ELF-1 (cell line): ENCODE results near the gene SCYGR3.

Source experiments
- DNase-seq: peaks from one replicate; pipeline ENCODE4 v3.0.0-alpha.2; 2016; ENCODE audit warnings: low read depth, low spot score

Gene SCYGR3, protein sequence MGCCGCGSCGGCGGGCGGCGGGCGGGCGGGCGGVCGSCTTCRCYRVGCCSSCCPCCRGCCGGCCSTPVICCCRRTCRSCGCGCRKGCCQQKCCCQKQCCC

DNA sequence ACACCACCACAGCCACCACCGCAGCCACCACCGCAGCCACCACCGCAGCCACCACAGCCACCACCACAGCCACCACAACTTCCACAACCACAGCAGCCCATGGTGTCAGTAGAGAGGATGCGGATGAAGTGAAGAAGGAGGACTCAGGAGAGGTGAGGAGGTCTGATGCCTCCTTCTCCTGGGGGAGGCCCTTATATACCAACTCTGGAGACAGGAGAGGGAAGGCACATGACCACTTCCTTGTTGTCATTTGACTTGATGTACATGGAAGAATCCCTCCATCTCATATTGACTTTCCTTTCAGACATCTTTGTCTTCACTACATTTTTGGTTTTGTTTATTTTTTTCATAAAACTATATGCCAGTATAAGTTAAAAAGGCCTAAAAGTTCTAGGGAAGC, at the start of gene SCYGR3:
Gene SCYGR3, minus strand, starts transcription at position 101 of the 400 bp plus-strand sequence. Its CDS starts 0 bp downstream, at position 101.
- DNase-seq, result no peak

DNA sequence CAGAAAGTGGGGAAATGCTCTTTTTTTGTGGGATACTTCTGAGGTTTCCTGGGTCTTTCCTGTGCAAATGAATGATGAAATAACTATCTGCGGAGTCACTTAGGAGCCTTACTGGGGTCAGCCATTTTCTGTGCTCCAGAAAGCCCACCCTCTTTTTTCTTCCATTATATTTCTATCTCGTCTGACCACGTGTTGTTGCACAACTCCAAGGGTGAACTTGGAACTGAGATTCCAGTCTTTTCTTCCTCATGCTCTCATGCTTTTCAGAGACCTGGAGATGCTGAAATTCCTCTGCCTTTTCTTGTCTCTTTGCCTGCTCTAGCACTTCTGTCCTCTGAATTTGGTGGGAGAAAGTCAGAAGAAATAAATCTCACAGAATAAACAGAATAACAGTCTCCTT, 47.2 kb upstream of the SCYGR3 start:
- DNase-seq, result no peak

DNA sequence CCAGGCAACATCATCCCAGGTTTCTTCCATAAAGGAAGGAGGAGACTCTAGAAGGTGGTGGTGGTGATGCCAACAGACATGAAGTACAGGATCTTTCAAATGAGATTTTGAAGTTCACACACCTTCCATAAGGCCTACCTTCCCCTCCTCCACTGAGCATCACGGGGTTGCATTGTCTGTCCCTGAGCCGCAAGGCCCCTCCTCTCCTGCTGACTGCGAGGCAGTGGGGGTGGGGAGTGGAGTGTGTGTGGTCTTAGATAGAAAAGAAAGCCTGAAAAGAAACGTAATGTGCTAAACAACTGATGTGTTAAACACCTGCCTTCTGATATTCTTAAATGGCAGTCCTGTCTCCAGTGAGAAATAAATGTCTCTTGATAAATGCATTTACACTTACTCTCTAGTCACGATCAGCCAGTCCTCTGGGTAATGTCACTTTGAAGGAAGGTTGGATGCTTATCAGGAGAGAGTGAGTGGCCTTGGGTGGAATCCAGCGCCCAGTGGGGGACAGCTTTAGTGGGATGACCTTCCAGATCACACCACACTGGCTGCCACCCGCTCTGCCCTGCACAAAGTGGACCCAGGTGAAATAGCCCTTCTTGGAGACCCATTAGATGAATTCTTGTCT, 46.5 kb upstream of the SCYGR3 start:
- peak; percentile 39 for DNase-seq

DNA sequence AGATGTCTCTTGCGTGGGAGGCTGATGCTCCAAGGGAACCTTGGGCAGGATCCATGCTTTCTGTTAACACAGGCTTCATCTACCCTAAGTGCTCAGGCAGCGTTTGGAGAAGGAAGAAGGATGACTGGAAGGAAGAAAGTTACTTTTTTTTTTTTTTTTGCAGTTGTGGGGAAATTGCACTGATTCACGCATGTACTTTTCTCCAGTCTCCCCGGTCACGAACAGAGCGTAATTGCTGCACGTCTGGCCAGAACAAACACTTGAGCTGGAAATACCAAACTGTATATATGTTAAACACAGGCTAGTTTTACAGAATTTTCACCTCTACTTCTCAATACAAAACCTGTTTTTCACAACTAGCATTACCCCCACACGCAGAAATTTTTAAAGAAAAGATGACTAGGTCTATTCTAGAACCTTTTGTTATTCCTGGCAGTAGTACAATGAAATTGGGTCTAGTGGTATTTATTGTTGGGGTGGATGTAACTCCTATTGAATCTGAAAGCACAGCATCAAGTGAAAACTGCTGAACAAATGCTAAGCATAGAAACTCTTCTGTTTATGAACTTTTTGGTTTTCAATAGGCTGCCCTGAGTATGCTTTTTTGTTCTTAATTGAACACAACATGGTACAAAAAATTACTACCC, 42.7 kb upstream of the SCYGR3 start:
- no peak for DNase-seq

DNA sequence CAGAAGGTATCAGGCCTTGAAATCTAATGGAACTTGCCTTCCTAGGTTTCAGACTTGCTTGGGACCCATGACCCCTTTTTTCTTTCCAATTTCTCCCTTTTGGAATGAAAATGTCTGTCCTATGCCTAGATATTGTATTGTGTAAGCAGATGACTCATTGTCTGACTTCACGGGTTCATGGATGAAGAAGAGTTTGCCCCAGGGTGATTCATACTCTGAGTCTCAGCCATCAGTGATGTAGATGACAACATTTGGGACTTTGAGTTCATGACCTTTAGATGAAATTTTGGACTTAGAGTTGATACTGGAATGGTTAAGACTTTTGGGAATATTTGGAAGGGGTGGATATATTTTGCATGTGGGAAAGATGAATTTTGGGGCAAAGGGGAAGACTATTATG, 40.8 kb upstream of the SCYGR3 start:
- DNase-seq, result no peak

DNA sequence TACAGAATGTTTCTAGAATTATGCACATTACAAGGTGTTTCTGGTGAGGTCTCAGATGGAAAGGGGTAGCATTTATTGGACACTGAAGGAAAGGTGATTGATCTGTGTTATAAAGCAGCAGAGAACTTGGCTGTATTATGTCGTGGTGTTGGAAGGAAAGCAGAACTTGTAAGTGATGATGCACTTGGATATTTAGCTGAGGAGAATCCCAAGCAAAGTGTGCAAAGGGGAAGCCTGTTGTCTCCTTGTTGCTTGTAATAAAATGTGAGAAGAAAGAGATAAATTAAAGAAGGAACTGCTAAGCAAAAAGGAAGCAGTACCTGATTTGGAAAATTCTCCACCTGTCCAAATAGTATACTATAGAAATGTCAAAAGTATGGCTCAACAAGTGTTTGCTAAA, 39.8 kb upstream of the SCYGR3 start:
- DNase-seq, result no peak

DNA sequence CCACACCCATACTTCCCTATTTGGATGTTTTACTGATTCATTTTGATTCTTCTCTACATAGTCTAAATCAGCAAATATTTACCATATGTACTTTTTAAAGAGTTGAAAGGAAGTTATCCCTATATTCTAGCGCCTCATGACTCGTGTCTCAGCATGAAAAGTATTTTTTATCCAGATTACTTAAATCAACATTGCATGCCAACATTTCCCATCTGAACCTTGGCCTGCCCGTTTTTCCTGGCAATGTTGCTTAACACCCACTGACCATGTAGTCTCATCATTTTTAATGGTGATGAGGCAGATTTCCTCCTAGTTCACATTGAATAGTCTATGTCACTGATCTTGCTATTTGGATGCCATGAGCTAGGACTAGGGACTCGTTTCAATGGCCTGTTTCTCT, 38.8 kb upstream of the SCYGR3 start:
- DNase-seq, result no peak

DNA sequence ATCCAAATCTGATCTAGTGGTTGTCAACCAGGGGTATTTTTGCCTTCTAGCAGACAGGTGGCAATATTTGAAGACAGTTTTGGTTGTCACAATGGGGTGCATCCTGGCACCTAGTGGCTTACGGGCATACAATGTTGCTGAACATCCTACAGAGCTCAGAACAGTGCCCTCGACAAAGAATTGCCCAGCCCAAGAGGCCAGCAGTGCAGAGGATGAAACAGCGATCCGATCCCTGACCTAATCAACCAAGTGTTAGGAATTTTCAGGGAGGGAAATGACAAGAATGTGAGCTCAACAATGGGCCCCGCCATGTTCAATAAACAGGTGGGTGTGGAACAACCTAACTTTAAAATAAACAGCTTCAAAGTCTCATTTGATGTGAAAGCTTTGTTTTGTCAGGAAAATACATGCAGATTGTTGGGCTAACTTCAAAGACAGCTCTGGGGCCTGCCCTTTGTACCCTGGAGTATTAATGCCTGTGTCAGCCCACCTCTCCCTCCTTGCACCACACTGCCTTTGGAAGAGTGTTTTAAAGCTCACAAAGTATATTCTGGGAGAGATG, 29.4 kb upstream of the SCYGR3 start:
- peak; percentile 54 for DNase-seq

DNA sequence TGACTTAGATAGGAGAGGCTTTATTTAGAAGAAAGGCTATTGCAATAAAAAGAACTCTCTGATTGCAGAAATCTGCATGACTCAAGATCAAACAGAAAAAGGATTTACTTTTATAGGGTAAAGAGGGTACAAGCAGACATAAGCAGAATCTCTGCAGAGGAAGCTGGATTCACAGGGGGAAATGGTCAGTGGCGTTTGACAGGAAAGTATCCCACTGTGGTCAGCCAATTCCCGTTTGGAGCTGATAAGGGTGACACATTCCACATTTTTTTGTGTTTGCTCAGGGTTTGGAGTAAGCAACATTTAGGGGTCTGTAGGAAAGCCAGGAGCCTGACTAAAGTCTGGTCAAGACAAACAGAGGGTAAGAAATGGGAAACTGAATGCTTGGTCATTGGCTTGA, 28.0 kb upstream of the SCYGR3 start:
- DNase-seq, result peak; percentile 47

DNA sequence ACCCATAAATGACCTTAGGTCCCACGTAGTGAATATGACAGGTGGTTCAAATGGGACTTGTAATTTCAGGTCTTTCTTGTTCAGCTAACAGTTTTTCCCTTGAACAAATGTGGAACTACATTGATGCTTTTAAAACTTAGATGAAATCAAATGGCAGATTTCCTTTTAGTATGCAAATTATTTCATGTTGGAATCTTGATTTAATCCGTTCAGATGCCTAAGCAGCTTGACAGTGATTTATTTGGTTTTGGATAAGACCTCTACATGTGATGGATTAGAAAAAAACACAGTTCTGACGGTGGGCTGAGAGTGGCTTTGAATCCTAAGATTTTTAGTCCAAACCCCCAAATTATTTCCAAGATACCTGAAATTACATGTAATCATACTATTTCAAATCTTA, 19.6 kb upstream of the SCYGR3 start:
- no peak for DNase-seq

DNA sequence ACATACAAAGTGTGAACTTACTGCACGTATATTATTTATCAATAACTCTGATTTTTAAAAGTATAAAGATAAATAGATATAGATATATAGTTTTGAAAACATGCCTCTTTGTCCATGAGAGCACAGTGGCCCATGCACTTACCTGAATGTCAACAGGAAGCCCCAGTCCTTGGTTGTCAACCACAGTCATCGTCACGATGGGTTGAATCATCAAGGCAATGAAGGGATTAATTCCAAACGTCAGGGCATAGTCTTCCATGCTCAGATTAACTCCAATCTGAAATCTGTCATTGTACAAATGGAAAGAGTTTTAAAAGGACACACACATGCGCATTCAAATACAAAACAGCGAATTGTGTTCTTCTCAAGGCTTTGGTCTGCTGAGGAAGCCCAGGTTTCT, 18.2 kb upstream of the SCYGR3 start:
- no peak for DNase-seq

DNA sequence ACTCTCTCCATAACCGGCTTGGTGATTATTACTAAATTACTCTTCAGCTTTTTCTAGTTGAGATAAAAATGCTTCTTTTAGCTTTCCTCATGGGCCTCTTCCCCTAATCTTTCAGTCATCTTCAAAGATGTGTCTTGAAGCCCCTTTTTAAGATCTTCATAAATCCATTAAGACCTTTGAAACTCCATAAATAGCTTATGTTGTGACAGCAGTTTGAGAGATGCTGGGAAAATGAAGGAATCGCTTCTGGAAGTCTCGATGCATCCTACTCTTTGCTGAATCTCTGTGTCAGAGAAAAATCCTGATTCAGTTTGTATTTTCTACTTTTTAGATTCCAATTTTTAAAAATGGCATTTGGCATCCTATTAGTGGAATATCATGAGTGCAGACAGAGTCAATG, 15.7 kb upstream of the SCYGR3 start:
- no peak for DNase-seq

DNA sequence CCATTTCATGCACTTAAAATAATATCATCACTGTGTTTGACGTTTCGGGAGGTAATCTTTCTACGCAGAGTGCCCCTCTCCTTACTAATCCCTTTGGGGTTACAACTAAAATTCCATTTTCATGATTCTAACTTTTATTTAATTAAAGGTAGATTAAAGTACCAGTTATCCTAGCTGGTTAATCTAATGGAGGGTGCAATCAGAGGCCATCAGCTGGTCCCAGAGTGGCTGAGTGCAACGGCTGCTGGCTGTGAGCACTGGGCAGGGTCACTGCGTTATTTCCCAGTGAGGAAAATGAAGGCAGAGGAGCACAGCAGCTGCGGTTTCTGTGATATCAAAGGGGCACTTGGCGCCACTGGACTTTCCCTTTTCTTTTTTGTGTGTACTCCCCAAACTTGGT, 14.8 kb upstream of the SCYGR3 start:
- DNase-seq, result no peak

DNA sequence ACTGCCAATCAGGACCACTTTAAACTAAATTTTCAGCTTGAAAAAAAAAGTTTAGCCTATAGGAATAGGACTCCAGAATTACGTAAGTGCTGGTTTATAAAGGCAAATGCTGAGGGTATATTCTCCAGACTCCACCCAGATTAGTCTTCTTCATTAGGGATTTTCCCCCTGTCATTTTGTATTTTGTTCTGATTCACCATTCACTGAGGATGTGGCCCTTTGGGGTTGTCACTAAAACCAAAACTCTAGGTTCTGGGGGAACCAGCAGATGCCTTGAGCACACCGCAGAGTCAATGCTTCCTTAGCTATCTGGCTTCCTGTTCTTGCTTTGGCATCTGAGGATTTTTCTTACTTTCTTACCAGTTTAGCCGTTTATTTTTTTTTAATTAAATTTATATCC, 13.1 kb upstream of the SCYGR3 start:
- no peak for DNase-seq

DNA sequence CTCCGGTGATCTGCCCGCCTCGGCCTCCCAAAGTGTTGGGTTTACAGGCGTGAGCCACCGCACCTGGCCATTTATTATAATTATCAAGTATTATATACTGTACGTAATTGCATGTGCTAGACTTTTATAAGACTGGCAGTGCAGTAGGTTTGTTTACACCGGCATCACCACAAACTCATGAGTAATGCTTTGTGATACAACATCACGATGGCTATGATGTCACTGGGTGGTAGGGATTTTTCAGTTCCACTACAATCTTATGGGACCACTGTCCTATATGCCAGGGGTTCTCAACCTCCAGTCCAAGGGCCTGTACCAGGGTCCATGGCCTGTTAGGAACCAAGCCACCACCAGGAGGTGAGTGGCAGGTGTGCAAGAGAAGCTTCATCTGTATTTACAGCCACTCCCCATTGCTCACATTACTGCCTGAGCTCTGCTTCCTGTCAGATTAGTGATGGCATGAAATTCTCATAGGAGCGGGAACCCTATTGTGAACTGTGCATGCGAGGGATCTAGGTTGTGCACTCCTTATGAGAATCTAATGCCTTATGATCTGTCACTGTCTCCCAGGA, 12.0 kb upstream of the SCYGR3 start:
- DNase-seq, result no peak

DNA sequence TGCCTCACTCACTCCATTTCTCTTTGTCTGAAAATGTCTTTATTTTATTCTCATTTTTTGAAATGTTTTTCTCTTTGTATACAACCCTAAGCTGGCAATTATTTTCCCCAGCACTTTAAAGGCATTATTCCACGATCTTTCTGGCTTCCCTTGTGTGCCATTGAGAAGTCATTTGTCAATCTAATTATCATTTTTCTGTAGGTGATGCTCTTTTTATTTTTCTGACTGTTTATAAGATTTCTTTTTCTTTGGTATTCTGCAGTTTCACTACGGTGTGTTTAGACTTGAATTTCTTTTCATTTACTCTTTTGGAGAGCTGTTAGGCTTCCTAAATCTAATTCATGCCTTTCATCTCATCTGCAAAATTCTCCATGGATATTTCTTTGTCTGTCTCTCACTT, 10.8 kb upstream of the SCYGR3 start:
- no peak for DNase-seq

DNA sequence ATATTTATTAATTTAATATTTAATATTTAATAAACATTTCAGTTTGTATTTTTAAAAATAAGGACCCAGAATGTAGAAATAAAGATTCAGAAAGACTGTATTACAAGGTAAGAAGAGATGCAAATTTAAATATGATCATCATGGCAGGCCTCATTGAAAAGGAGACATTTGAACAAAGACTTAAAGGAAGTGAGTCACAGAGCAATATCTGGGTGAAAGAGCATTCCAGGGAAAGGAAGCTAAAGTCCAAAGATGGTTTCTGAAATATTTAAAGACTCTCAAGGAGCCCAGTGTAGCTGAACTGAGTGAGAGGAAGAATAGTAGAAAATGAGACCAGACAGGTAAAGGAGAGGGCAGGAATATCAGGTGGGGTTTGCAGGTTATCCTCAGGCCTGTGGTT, 8.6 kb upstream of the SCYGR3 start:
- DNase-seq, result no peak

DNA sequence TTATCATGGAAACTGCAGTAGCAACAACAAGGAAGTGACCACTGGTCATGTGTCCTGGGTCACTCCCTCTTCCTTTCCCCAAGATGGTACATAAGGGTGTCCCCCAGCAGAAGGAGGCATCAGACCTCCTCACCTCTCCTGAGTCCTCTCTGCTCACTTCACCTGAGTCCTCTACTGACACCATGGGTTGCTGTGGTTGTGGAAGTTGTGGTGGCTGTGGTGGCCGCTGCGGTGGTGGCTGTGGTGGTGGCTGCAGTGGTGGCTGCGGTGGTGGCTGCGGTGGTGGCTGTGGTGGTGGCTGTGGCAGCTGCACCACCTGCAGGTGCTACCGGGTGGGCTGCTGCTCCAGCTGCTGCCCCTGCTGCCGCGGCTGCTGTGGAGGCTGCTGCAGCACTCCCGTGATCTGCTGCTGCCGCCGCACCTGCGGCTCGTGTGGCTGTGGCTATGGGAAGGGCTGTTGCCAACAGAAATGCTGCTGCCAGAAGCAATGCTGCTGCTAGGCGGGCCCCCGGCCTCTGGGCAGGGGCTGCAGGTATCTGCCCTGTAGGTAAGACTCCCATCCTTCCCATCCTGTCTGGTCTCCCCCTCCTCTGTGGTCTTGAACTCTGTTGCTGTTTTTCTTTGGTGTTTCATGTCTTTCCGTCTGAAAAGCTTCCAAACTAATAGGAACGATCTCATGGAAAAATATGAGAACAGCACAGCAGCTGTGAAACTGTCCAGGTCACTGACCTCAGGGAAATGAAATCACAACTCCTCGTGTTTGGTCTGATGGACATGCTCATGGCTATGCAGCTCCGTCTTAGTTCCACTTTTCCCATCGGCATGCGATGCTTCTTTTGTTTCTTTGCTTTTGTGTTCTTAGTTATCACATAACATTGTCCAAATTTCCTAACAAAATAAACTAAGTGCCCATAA, 2.9 kb upstream of the SCYGR3 start, which contains the start of gene SCYGR4:
Gene SCYGR4, plus strand, starts transcription at position 183 of the 915 bp plus-strand sequence. Its CDS starts 0 bp downstream, at position 183.
- no peak for DNase-seq

DNA sequence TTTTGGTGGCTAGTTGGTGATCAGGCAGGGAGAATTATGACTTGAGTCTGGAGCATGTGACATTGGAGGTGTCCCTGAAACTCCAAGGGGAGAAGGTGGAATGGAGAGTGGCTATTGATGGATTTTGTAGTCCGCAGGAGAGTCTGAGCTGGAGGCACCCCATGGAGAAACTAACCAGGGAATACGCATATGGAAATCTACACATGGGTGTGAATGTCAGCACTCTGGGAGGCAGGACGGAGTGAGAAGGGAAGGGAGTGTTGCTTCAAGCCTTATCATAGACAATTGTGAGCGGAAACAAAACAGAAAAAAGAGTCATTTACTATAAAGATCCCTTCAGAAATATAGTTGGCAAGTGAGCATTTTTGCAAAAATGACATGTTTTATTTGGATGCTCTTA, 2.0 kb upstream of the SCYGR3 start:
- DNase-seq, result no peak

DNA sequence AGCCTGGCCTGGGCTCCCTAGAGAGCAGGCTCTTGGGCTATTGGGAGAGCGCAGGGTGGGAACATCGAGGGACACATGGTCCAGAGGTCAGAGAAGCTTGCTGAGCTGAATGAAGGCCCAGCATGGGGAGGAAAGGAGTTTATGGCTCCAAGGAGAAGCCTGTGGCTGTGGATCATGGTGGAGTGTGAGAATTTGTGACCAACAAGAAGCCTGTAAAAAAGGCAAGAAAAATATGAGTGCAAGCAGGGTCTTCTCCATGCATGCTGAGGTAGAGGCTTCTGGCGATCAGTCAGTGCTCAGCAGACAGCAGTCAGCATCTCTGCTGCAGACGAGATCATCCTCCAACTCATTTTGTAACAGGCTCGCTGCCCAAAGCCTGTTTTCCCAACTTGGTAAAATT, 1.3 kb upstream of the SCYGR3 start:
- no peak for DNase-seq

DNA sequence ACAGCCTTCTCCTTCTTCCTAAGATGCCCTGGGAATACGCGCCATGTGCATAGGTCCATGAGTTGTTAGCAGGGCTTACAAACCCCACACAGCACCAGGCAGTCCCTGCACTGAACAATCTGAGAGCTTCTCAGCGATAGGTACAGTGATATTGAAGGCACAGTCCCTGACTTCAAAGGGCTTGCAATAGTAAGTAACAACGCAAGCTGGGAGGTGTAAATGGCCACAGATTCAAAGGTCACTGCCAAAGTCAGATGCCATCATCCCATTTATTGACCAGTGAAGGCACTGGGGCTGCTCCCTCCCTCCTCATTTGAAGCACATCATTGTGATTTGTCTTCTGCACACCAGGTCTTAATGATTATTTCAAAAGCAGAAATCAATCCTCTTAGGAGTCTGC, 541 bp upstream of the SCYGR3 start:
- no peak for DNase-seq

DNA sequence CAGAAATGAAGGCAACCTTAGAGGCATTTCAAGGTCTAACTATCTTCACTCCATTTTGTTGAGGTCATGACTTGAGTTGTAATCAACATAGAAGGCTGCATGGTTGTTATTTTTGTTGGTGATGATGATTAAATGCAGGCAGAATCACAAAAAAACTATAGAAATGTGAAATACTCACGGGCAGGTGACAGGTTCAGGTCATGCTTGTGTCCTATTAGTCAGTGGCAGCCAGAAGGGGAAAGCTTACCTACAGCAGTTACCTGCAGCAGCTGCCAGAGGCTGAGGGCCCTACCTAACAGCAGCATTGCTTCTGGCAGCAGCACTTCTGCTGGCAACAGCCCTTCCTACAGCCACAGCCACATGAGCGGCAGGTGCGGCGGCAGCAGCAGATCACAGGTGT, 394 bp downstream of the SCYGR3 start:
- DNase-seq, result no peak
